ENCODE data around the gene C19orf12.

Gene C19orf12

DNA sequence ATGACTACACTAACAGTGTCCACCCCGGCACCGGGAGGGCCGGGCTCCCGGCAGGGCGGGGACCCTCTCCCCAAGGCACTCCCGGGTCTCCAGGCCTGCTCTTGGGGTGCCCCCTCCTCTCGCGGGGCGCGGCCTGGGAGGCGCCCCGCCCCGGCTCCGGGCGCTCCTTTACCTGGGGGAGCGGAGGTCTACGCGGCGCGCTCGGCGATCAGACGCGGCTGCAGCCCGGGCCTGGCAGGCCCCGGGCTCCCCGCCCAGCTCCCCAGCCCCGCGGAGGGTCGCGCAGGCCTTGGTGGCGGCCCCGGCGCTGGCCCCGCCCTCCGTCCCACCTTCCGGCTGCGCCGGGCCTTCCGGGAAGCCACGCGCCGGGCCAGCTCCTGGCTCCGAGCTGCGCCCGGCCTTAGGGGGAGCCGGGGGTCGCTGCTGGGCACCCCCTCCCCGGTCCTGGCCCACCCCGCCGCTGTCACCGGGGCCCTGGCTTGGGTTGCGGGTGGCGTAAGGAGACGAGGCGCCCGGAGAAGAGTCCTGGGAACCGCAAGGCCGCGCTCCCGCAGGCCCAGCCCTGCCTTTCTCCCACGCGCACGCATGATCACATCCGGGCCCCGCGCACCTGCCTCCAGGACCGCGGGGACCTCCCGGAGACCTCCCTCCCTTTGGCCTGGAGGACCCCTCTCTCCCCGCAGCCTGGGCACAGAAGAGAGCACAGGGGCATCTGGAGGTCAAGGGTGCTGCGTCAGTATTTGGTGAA lies at the start of gene C19orf12:
Gene C19orf12 (minus strand): TSS at position 309 of the 748 bp plus-strand sequence. CDS start 6,848 bp downstream, outside the sequence.
- peak in 12 of 14 donors; percentile 34 to 83 (median 62) for DNase-seq

DNA sequence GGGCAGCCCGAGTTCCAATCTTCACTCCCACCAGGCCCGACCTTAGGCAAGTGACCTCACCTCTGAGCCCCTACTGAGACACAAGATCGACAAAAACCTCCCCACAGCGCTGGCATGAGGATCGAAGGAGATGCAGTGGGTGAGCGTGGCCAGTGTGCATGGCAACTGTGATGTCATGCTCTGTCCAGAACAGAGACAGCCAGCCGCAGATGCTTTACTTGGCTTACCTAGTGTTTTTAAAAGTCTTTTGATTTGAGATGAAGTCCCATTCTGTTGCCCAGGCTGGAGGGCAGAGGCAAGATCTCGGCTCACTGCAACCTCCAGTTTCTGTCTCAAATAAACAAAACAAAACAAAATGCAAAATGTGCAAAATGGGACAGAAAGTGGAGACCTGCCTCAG lies 49.3 kb upstream of the C19orf12 start:
- DNase-seq: no peak

DNA sequence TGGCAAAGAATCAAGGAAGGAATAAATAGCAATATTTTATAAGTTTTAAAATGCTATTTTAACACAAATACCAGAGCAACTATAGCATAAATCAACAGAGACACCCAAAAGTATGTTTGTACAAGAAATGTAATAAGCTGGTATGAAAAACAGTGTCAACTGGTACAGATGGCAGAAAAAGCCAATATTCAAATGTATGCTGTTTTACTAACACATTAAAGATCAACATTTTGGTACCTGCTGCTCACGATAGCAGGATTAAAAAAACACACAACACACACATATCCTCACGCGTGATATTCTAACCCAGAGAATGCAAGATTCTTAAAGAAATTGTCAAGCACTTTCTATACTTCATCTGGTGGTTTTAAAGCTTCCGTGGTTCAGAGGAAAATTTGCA lies 48.1 kb upstream of the C19orf12 start:
- no peak for DNase-seq

DNA sequence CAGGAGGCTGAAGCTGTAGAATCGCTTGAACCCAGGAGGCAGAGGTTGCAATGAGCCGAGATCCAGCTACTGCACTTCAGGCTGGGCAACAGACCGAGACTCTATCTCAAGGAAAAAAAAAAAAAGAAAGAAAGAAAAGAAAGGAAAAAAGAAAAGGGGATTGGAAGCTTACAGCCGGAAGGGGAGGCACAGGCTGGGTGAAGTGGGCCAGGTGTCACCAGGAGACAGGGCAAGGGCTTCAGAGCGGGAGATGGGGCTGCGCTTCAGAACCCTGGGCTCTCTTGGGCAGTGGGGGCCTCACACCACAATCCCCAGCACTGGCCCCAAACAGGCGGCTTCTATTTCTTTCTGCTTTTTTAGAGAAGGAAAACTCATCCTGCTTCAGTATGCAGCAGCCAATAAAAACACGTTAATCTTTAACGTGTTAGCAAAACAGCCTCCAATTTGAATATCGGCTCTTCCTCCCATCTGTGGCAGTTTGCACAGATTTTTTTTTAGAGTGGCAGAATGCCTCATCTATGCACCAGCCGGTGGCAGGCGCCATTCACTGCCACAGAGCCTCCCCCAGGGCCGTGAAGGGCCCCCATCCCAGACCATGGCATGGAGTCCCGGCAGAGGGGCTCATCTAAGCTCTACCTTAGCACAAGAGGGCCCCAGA lies 46.6 kb upstream of the C19orf12 start:
- DNase-seq: no peak

DNA sequence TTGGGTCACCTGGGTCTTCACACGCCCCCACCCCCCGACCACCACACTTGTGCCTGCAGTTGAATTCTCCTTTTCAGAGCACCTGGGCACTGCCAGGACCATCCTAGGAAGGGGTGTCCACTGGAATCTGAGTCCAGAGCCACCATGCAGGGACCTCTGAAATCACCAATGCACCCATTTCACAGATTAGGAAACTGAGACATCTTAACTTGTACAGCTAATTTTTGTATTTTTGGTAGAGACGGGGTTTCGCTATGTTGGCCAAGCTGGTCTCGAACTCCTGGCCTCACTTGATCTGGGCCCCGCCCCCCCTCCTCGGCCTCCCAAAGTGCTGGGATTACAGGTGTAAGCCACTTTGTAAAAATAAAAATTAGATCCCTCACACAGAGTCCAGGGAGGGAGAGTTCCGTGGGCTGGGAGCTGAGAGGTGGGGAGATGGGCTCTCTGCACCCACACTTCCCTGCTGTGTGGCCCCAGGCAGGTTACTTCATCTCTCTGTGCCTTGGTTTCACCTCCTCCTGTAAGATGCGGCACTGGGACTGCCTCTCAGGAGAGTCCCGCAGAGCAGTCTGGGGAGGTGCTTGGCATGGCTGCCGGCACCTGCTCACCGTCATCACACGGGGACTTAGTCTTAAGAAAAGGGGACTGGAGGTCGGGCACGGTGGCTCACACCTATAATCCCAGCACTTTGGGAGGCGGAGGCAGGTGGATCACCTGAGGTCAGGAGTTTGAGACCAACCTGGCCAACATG lies 45.9 kb upstream of the C19orf12 start:
- no peak for DNase-seq

DNA sequence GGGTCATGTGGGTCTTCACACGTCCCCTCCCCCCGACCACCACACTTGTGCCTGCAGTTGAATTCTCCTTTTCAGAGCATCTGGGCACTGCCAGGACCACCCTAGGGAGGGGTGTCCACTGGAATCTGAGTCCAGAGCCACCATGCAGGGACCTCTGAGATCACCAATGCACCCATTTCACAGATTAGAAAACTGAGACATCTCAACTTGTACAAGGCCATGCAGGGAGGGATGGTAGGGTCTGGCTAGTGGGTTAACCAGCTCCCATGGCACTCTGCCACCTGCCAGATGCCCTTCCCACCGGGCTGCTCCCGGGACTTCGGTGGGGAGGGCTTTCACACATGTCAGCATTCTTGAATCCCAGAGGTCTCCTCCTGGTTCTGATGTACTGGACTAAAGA lies 44.3 kb upstream of the C19orf12 start:
- no peak for DNase-seq

DNA sequence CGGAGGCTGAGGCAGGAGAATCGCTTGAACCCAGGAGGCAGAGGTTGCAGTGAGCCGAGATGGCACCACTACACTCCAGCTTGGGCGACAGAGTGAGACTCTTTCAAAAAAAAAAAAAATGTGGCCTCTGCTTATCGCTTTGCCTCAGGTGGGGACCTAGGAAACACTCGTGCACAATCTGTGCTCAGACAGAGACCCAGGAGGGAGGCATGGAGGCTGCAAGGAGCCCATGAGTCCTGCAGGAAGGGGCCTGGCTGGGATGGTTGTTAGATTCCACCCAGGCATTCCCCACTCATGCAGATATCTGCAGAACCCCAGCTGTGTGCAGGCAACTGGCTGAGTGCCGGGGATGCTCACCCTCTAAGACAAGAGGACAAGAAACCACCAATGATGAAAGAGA lies 43.8 kb upstream of the C19orf12 start:
- no peak for DNase-seq

DNA sequence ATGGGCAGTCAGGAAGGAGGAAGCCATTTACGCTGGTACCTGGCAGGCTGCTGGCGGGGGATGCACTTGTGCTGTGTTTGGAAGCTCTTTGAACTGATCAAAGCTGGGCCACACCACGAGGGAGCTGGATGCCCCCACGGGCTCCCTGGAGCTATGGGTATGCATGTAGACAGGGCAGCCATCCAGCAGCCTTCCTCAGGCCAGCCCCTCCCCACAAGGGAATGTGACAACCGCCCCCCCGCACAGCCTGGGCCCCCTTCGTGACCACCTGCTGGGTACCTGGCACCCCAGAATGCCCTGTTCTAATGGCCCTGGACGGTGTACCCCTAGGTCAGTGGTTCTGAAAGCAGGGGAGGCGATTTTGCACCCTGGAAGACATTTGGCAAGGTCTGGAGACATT lies 42.5 kb upstream of the C19orf12 start:
- DNase-seq: no peak

DNA sequence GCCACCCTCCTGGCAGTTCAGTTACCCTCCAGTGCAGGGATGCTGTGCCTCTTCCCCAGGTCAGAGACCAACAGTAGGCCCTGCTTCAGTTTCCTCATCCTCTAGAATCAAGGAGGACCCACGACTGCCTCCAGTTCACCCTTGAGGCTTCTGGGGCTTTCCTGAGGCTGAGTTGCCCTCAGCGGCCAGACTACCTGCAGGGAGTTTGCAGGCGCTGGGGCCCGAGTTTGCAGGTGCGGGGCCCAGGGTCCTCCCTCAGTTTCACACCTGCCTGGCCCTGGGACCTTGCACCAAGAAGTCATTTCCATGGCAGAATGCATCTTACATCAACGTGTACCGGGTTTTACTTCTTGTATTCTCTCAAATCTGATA lies 38.9 kb upstream of the C19orf12 start:
- no peak for DNase-seq

DNA sequence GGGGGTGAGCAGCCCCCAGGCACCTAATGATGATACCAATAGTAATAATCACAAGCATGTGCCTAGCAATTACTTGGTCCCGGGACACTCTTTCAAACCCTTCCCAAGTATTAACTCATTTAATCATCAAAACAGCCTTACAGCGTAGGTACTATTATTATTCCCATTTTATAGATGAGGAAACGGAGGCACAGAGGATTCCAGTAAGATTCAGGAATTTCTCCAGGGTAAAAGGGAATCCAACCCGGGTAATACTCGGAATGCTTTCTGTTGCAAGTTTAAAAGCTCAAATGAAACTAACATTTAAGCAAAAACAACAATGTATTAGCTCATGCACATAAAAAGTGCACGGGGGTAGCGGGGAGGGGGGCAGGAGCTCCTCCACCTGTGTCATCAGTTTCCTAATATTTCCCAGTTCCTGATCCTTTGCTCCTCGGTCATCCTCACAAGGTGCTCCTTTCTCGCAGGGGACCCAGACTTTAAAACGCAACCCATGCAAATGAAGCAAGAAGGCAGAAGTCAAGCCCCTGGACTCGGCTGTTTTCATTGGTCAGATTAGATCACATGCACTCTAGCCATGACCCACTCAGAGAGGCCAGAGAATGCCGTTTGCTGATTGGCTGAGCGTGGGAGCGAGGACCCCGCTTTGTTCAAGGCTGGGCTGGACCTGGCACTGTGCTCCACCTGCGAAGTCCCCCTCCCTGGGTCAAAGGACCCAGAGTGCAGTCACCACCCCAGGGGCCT lies 38.3 kb upstream of the C19orf12 start:
- DNase-seq: no peak

DNA sequence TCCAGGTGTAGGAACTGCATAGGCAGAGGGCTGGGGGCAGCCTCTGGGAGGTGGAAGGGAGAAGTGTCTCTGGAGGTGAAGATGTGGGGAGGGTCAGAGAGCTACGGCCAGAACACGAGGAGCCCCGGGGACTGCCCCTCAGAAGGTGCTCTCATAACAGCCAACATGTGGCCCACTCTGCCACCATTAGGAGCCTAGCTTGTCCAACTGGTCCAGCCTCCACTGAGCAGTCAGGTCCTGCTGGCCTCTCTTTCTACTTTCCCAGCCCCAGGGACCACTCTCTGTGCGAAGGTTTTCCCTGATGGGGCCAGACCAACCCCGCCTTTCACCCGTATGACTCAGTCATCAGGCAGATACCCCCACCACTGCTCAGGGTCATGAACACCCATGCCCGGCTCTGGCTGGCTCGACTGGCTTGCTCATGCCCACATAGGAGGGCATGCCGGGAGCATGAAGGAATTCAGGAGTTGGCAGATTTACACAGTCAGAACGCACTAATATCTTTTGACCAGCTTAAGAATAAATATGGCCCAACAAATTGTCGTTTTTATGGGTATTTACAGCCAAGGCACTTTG lies 37.5 kb upstream of the C19orf12 start:
- no peak for DNase-seq

DNA sequence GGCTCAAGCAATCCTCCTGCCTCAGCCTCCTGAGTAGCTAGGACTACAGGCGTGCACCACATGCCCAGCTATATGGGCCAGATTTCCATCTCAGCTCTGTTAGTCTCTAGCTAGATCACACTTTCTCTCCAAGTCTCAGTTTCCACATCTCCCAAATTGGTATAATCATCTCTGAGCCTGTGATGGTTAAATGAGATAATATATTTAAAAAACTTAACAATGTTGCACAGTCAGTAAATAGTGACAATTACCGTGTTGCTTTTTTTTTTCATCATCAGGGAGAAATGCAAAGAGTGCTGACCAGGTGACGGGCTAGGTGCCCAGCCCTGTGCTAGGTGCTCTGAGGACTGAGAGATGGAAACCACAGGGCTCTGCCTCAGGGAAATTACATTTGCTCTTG lies 36.9 kb upstream of the C19orf12 start:
- DNase-seq: no peak

DNA sequence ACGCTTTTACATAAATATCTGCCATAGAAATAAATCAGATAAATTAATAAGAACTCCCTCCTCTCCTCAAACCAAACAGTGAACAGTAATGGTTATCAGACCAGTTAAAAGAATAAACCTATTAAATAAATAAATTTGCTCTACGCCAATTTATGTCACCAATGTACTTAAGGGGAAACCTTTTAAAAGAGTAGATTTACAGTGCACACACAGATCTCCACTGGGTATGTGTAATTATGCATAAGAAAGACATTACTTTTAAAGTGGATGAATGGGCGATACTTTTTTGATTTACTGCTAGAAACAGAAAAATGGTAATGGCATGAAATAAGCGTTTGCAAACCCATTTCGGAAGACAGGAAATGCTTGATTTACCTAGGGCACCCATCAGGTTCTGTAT lies 34.9 kb upstream of the C19orf12 start:
- DNase-seq: no peak

DNA sequence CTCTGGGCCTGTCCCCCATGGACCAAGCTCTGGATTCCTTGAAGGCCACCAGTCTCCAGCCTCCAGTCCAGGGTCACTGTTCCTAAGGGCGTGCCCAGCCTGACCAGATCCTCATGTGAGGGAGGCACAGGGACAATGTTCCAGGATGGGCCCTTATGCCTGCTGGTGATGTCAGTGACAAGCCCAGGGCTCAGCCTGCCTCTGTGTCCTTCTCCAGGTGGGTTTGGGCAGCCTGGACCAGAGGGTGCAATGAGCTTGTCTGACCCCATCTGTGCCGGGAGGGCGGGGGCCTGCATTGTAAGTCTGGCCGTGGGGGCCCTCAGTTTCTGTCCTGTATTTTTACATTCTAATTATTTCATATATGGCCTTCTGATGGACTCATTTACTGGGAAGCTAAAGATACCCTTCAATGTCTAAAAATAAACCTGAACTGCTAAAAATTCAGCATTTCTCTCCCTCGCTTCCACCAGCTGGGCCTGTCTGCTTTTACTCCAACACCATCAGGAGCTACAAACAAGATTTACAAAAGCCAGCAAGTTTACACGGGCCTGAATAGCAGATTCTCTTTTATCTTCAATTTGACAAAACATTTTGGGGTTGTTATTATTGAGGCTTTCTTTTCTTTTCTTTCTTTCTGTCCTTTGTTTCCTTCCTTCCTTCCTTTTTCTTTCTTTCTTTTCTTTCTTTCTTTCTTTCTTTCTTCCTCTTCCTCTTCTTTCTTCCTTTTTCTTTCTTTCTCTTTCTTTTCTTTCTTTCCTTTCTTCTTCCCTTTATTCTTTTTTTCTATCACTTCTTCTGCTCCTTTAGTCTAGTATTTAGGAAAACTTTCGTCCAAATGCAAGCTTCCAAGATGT lies 34.2 kb upstream of the C19orf12 start:
- DNase-seq: no peak

DNA sequence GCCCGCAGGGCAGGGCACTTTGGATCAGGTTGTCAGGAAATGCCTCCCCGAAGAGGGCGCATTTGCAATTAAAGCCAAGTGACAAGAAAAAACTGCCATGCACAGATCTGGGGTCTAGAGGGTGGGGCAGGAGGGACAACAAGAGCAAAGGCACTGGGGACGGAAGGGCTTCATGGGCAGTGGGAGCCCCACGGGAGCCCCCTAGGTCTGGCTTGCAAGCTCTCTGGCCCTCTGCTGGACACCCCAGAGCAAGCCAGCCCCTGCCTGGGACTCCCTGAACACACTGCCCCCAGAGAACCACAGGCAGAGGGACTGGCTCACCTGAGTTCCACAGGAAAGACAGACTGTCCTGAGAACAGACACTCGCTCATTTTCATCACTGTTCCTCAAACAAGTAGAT lies 30.2 kb upstream of the C19orf12 start:
- no peak for DNase-seq

DNA sequence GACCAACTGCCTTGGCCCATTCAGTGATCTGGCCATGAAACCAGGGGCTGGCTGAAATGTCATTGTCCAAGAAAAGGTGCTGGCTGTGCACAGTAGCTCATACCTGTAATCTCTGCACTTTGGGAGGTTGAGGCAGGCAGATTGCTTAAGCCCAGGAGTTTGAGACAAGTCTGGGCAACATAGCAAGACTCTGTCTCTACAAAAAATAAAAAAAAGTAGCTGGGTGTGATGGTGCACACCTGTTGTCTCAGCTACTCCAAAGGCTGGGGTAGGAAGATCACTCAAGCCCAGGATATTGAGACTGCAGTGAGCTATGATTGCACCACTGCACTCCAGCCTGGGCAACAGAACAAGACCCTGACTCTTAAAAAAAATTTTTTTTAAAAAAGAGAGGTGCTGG lies 28.6 kb upstream of the C19orf12 start:
- no peak for DNase-seq

DNA sequence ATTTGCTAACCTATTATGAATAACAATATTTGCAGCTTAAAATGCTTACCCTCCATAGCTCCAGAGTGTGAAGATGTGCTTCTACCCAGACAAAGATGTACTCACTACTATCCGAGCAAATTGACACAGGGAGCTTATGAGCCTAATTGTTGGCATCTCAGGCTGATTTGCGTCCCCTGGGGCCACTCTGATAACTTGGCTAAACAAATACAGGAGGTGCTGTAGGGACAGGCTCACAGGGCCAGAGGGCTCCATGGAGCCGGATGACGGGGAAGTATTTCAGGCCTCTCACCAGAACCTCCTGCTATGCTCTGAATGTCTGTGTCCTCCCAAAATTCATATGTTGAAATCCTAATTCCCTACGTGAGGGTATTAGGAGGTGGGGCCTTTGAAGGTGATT lies 26.7 kb upstream of the C19orf12 start:
- DNase-seq: no peak

DNA sequence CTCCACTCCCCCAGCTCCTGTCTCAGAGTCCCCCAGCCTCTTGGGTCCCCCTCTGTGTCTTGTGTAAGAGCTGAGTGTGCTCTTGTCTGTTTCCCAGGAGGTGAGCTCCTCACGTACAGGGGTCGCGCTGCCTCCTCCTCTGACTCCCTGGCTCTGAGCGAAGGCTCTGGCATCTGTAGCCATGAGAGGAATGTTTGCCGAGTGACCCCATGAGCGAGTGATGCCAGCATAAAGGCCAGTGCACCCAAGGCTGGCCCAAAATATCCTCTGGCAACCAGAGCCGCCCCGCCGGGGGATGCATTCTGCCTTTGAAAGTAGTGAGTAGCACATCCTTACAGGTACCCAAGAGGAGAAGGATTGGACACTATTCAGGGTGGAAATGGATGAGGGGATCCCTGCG lies 26.2 kb upstream of the C19orf12 start:
- DNase-seq: no peak

DNA sequence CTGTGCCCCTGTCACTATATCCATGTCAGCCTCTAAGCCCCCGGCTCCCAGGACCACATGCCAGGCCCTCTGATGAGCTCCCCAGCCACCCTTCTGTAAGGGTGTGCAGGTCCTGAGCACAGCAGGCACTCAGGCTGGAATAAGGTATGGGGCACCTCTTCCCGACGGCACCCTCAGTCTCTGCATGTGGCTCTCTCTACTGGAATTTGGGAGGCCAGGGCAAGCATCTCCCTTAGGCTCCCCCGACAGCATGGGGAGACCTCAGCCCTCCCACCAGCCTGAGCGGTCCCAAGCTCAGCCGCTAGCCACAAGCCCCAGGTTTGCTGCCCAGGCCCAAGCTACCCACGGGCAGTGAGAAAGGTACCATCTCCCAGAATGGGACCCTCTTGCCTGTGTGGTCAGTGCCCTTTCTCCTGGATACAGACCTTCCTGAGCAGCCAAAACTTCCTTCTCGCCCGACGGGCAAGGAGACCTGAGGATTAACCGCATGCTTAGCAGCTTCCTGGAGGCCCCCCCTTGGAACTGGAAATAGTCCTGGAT lies 22.5 kb upstream of the C19orf12 start:
- no peak for DNase-seq

DNA sequence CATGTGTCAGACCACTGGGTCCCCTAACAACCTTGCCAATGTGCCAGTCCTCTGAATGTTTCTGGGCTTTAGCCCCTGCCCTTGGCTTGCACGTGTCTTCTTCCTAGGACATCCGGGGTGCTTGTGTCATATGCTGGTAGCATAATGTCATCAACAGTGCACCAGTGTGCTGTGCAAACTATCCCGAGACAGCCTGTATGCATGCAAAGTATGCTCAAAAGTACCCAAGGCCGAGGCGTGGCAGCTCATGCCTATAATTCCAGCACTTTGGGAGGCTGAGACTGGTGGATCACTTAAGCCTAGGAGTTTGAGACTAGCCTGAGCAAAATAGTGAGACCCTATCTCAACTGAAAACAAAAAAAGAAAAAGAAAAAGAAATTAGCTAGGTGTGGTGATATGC lies 20.8 kb upstream of the C19orf12 start:
- no peak for DNase-seq

DNA sequence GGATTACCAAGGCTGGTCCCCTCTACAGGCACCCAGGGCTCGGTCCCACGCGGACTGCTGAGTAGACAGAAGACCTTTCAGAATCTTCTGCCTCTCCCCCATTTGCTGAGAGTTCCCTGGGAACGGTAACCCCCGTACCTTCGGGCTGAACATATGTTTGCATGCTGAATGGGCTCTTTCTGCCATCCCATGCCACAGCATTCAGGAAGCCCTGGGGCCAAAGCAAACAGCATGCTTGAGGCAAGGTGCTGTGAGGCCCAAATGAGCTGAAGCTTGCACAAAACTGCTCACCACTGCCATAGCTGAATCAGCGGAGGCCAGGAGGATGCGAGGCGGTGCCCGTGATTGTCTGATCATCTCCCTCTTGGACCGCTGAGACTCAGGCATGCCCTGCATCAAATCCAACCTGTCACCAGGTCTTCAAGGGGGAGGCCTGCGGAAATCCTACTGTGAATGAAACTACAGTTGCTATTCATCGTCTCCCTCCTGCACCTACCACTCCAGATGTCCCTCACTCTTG lies 16.3 kb upstream of the C19orf12 start:
- no peak for DNase-seq
